CD4-positive, alpha-beta T cell treated with Interleukin-15 for 4 hours (primary cell): ENCODE results near the gene FNDC3B.
"Not testable (repeated sequence)": the region's sequence is repeated elsewhere in the genome, so short reads cannot be mapped to it uniquely, and the experiment has no call there.

Source experiments
- DNase-seq: peaks from one replicate; pipeline ENCODE4 v3.0.0-alpha.2; 2020; ENCODE audit warnings: low spot score

Gene FNDC3B

GRCh38 chr3:172238188-172238587 lies 198.8 kb downstream of the FNDC3B start:
- no peak for DNase-seq

GRCh38 chr3:172239218-172239790 lies 199.9 kb downstream of the FNDC3B start:
- no peak for DNase-seq

GRCh38 chr3:172241405-172241804 lies 202.0 kb downstream of the FNDC3B start:
- no peak for DNase-seq

- not testable (repeated sequence) for DNase-seq
Measured at GRCh38 chr3:172242471-172242870, 203.1 kb downstream of the FNDC3B start.

- DNase-seq = not testable (repeated sequence)
Measured at GRCh38 chr3:172243376-172243775, 204.0 kb downstream of the FNDC3B start.

GRCh38 chr3:172244011-172244410 lies 204.6 kb downstream of the FNDC3B start:
- DNase-seq = no peak

- no peak for DNase-seq
Measured at GRCh38 chr3:172245241-172245640, 205.9 kb downstream of the FNDC3B start.

GRCh38 chr3:172246107-172246844 lies 206.9 kb downstream of the FNDC3B start:
- no peak for DNase-seq

- DNase-seq = no peak
Measured at GRCh38 chr3:172247525-172248274, 208.3 kb downstream of the FNDC3B start.

- DNase-seq = no peak
Measured at GRCh38 chr3:172249039-172249438, 209.7 kb downstream of the FNDC3B start.

GRCh38 chr3:172251211-172251610 lies 211.8 kb downstream of the FNDC3B start:
- DNase-seq = no peak

- DNase-seq = no peak
Measured at GRCh38 chr3:172253200-172253599, 213.8 kb downstream of the FNDC3B start.

GRCh38 chr3:172254542-172254941 lies 215.2 kb downstream of the FNDC3B start:
- DNase-seq = no peak

GRCh38 chr3:172255321-172255720 lies 215.9 kb downstream of the FNDC3B start:
- not testable (repeated sequence) for DNase-seq

GRCh38 chr3:172256101-172256734 lies 216.8 kb downstream of the FNDC3B start:
- no peak for DNase-seq

GRCh38 chr3:172257648-172258400 lies 218.4 kb downstream of the FNDC3B start:
- DNase-seq = no peak

GRCh38 chr3:172258624-172259023 lies 219.2 kb downstream of the FNDC3B start:
- DNase-seq = no peak

- DNase-seq = no peak
Measured at GRCh38 chr3:172259111-172259541, 219.7 kb downstream of the FNDC3B start.

GRCh38 chr3:172259726-172260248 lies 220.4 kb downstream of the FNDC3B start:
- DNase-seq = no peak

- DNase-seq = no peak
Measured at GRCh38 chr3:172260381-172260780, 221.0 kb downstream of the FNDC3B start.

GRCh38 chr3:172261054-172261453 lies 221.7 kb downstream of the FNDC3B start:
- DNase-seq = no peak
